GM12878 (cell line): ENCODE measurements around the gene TSPEAR. TPM values are rescaled to one million over a fixed set of nuclear protein-coding genes. Genes with fewer than 3 reads are reported as not detected.

Experiments used
- ATAC-seq: fragments of 200-7000 bp; cut with Tn5 transposase; 3 replicates; pipeline ENCODE4 v1.9.1; 2020; ENCODE audit warnings: mild to moderate bottlenecking, moderate library complexity
- BruUV-seq: library from RNA; stranded (reverse); fragments of 400-500 nt; replicated peaks from 2 replicates; lab custom pipeline; 2021; lab: Mats Ljungman, UMichigan
- CTCF ChIA-PET: fragments of 300-600 bp; sonication (Branson Sonifier 250); formaldehyde crosslinking; extraction: SDS; loops from one replicate; lab custom pipeline; 2021; ENCODE audit warnings: inconsistent platforms; lab: Yijun Ruan, JAX
- POLR2A ChIA-PET: fragments of 350-600 bp; formaldehyde crosslinking; extraction: SDS; loops from one replicate; lab custom pipeline; 2021; ENCODE audit warnings: inconsistent platforms; lab: Charles Lee
- RAD21 ChIA-PET: fragments of 300-600 bp; sonication (Branson Sonifier 250); formaldehyde crosslinking; loops from one replicate; lab custom pipeline; 2023; ENCODE audit warnings: antibody characterized with exemption; ENCODE audit not compliant: unreplicated experiment; lab: Charles Lee
- SMC1A ChIA-PET: fragments of 300-600 bp; sonication (Branson Sonifier 250); formaldehyde crosslinking; loops from one replicate; lab custom pipeline; 2023; ENCODE audit not compliant: unreplicated experiment, uncharacterized antibody; lab: Charles Lee
- DNase-seq: peaks from one replicate; pipeline ENCODE4 v3.0.0-alpha.2; 2011; ENCODE audit warnings: low read depth, low spot score
- FAIRE-seq: peaks from 3 replicates; lab custom pipeline; 2011; peaks lifted over from hg19 to GRCh38; lab: Jason Lieb, UNC
- H2AFZ ChIP-seq: 2 replicates; pipeline ENCODE4 v1.6.0; 2011; ENCODE audit warnings: low read depth, low read length, control low read depth; ENCODE audit not compliant: control insufficient read depth
- H3K27ac ChIP-seq: 2 replicates; pipeline ENCODE4 v1.5.1; 2011; ENCODE audit warnings: control low read depth; ENCODE audit not compliant: control insufficient read depth, insufficient read depth
- H3K27me3 ChIP-seq, 2 experiments: replicated peaks in 1 of 2; 2 replicates each; pipeline versions ENCODE4 v1.6.0 to v1.6.1; 2011; ENCODE audit warnings: low read length in 1 of 2; ENCODE audit not compliant: control insufficient read depth in 2 of 2, insufficient read depth in 2 of 2
- H3K36me3 ChIP-seq, 2 experiments: 2 replicates each; pipeline ENCODE4 v1.5.1; 2011; ENCODE audit warnings: low read length in 1 of 2; ENCODE audit not compliant: control insufficient read depth in 2 of 2, insufficient read depth in 2 of 2
- H3K4me1 ChIP-seq: 2 replicates; pipeline ENCODE4 v1.6.1; 2011; ENCODE audit warnings: mild to moderate bottlenecking, low read length, moderate library complexity, mixed read lengths; ENCODE audit not compliant: control insufficient read depth, insufficient read depth
- H3K4me2 ChIP-seq: 2 replicates; pipeline ENCODE4 v1.6.0; 2011; ENCODE audit warnings: control low read depth; ENCODE audit not compliant: control insufficient read depth, insufficient read depth
- H3K4me3 ChIP-seq: fragments of 200-600 bp; sonication (generic); 2 replicates; pipeline ENCODE4 v1.5.1; 2016
- H3K79me2 ChIP-seq: 2 replicates; pipeline ENCODE4 v1.6.0; 2011; ENCODE audit warnings: low read length; ENCODE audit not compliant: control insufficient read depth, insufficient read depth
- H3K9ac ChIP-seq: 2 replicates; pipeline ENCODE4 v1.8.0; 2011; ENCODE audit warnings: low read length, control low read depth, mixed read lengths; ENCODE audit not compliant: control insufficient read depth, insufficient read depth
- H3K9me3 ChIP-seq: replicated peaks from 3 replicates; pipeline ENCODE4 v1.5.1; 2011; ENCODE audit warnings: mild to moderate bottlenecking, low read length; ENCODE audit not compliant: control insufficient read depth, insufficient read depth
- H4K20me1 ChIP-seq: 2 replicates; pipeline ENCODE4 v1.6.0; 2011; ENCODE audit not compliant: control insufficient read depth, insufficient read depth
- ASH2L ChIP-seq: fragments of 300-600, 200-600 bp; sonication (generic); IDR thresholded peaks from 2 replicates; pipeline ENCODE4 v1.6.1; 2017; ENCODE audit warnings: low read depth, mild to moderate bottlenecking, borderline replicate concordance
- CHD1 ChIP-seq: IDR thresholded peaks from 2 replicates; pipeline ENCODE4 v1.6.1; 2012; ENCODE audit warnings: low read depth, low read length, improper control_type of control experiment
- CREB1 ChIP-seq: IDR thresholded peaks from 2 replicates; pipeline ENCODE4 v1.6.1; 2012; ENCODE audit warnings: low read depth, mild to moderate bottlenecking, inconsistent platforms
- CREM ChIP-seq: IDR thresholded peaks from 2 replicates; pipeline ENCODE4 v1.6.1; 2014; ENCODE audit warnings: antibody characterized with exemption, low read depth
- CTCF ChIP-seq, 3 experiments: IDR thresholded peaks in 2 of 3; conservative IDR thresholded peaks in 1 of 3; 2 replicates each; pipeline ENCODE4 v1.5.1; 2011; ENCODE audit warnings: low read depth in 3 of 3, low read length in 3 of 3, mild to moderate bottlenecking in 3 of 3, control low read depth in 2 of 3, moderate library complexity in 2 of 3, inconsistent platforms in 1 of 3, mixed read lengths in 1 of 3; ENCODE audit not compliant: control insufficient read depth in 2 of 3, insufficient read depth in 1 of 3; ENCODE audit errors: extremely low read depth in 1 of 3
- ESRRA ChIP-seq: IDR thresholded peaks from 2 replicates; pipeline ENCODE4 v1.6.1; 2012; ENCODE audit warnings: mild to moderate bottlenecking, low read length, improper control_type of control experiment
- IKZF2 ChIP-seq, 2 experiments: fragments of 450-650 bp; IDR thresholded peaks; 2 replicates each; pipeline ENCODE4 v1.6.1; 2017; ENCODE audit warnings: mild to moderate bottlenecking in 2 of 2, moderate library complexity in 2 of 2
- JUND ChIP-seq: IDR thresholded peaks from 2 replicates; pipeline ENCODE4 v1.6.1; 2012; ENCODE audit warnings: low read depth, mild to moderate bottlenecking, low read length, improper control_type of control experiment, moderate library complexity
- LARP7 ChIP-seq: fragments of 450-650 bp; IDR thresholded peaks from 2 replicates; pipeline ENCODE4 v1.6.1; 2017; ENCODE audit warnings: mild to moderate bottlenecking
- MXI1 ChIP-seq: fragments of 150-350 bp; IDR thresholded peaks from 2 replicates; pipeline ENCODE4 v1.6.1; 2011; ENCODE audit warnings: low read depth, mild to moderate bottlenecking, inconsistent platforms, low read length, improper control_type of control experiment
- NBN ChIP-seq: fragments of 450-650 bp; IDR thresholded peaks from 2 replicates; pipeline ENCODE4 v1.6.1; 2016
- POLR2AphosphoS2 ChIP-seq: IDR thresholded peaks from 2 replicates; pipeline ENCODE4 v1.6.1; 2011; ENCODE audit warnings: low read depth, mild to moderate bottlenecking, low read length, improper control_type of control experiment, moderate library complexity
- POLR2AphosphoS5 ChIP-seq: IDR thresholded peaks from 2 replicates; pipeline ENCODE4 v1.6.1; 2011; ENCODE audit warnings: mild to moderate bottlenecking, low read length, inconsistent platforms
- SIX5 ChIP-seq: IDR thresholded peaks from 2 replicates; pipeline ENCODE4 v1.6.1; 2011; ENCODE audit warnings: mild to moderate bottlenecking, low read depth, low read length, moderate library complexity; ENCODE audit not compliant: severe bottlenecking
- YBX1 ChIP-seq: fragments of 450-650 bp; IDR thresholded peaks from 2 replicates; pipeline ENCODE4 v1.6.1; 2016; ENCODE audit warnings: antibody characterized with exemption
- WGBS: methylation state at CpG from one replicate; pipeline ENCODE4 v1.1.6; 2016; ENCODE audit warnings: low lambda C conversion rate; ENCODE audit not compliant: insufficient replicate concordance, insufficient coverage; ENCODE audit errors: missing lambda C conversion rate; 5-methylcytosine and 5-hydroxymethylcytosine counted together
- in situ Hi-C: fragments of 300-500 bp; cut with MboI; formaldehyde crosslinking; loops from 9 replicates; pipeline ENCODE4 v1.14.3; 2018; ENCODE audit warnings: mixed read lengths
- intact Hi-C: fragments of 100-400 bp; cut with micrococcal nuclease; formaldehyde crosslinking; loops from one replicate; pipeline ENCODE4 v1.14.2; 2022; ENCODE audit not compliant: unreplicated experiment
- polyA plus RNA-seq, 11 experiments: library from polyadenylated mRNA; depleted of rRNA in 4 of 11; unstranded in 6 of 11; stranded (reverse) in 5 of 11; fragments of >200 nt; fragmentation: Nextera tagmentation in 4 of 11; fragmentation: Illumina TruSeq in 1 of 11; extraction: Ambion mirVana in 4 of 11; extraction: Trizol in 1 of 11; gene quantifications; 1 replicate in 1 of 11; 2 replicates in 10 of 11; pipeline versions ENCODE4 v1.2.1 to v1.2.3, GENCODE V29; 2011 to 2016; ENCODE audit warnings: inconsistent platforms in 2 of 11, missing spikeins in 2 of 11, low read depth in 1 of 11
- total RNA-seq, 4 experiments: library from RNA; depleted of rRNA in 3 of 4; stranded (reverse); fragments of >200 nt in 3 of 4; fragmentation: Illumina TruSeq in 1 of 4; extraction: Trizol in 1 of 4; gene quantifications; 2 replicates each; pipeline versions ENCODE4 v1.2.1 to v1.2.3, GENCODE V29; 2013 to 2021
- TF ChIP-seq, protein P1 (sequence below): fragments of 450-650 bp; IDR thresholded peaks from 2 replicates; pipeline ENCODE4 v1.6.1; 2017; ENCODE audit warnings: mild to moderate bottlenecking, low read depth, inconsistent platforms; ENCODE audit not compliant: poor library complexity, severe bottlenecking
- TF ChIP-seq, protein P2 (sequence below): fragments of 150-350 bp; IDR thresholded peaks from 2 replicates; pipeline ENCODE4 v1.6.1; 2016; ENCODE audit warnings: low read depth, low read length

The TSPEAR gene
- total and polyA plus RNA-seq, 10 of the 15 experiments (the other 5 are each of a cell fraction or from before 2014, with no cell fraction given), result not detected

DNA sequence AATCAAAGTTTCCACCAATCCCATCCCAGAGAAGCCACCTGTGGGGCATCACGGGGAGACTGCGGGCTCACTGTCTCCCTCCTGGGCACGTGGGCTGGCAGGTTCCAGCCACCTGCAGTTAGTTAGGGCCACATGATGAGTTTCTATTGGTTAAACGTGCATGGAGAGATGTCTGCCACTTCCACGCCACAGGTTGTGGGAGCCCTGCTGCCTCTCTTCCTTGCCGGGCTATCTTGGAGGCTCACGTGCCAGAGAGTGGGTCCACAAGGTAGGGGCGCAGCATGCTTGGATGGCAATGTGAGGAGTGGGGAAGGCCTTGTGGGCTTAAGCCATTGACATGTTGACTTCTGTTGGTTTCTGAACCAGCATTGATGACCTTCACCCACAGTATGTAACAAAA is 107.5 kb downstream of the TSPEAR start:
- RAD21 ChIA-PET, result no interaction called here
- Histone ChIP-seq H3K9ac (no peak overlapping the region), H3K79me2 (no peaks in the 10 kb centered on the region), H3K27ac (no peak overlapping the region), H3K4me3 (no peak overlapping the region), H4K20me1 (no peaks in the 10 kb centered on the region), H3K27me3 (no peaks in the 10 kb centered on the region), H2AFZ (no peak overlapping the region), H3K4me2 (no peak overlapping the region), H3K9me3 (no peaks in the 10 kb centered on the region; the same call in 2 of the 3 replicates), H3K4me1 (no peaks in the 10 kb centered on the region), H3K36me3 (no peaks in the 10 kb centered on the region)
- in situ Hi-C loops, result no loop called here
- CTCF ChIA-PET, result no interaction called here
- POLR2A ChIA-PET, result no interaction called here
- 23% methylated on average over 8 of the region's 8 CpGs for WGBS
- SMC1A ChIA-PET, result no interaction called here
- no TSS peak for BruUV-seq
- DNase-seq (no peak), FAIRE-seq (no peak), ATAC-seq (no peak)
- intact Hi-C loops, result no loop called here
- TF ChIP-seq CREB1 (no peak), JUND (no peak), CHD1 (no peak), ASH2L (no peak), ESRRA (no peak), CREM (no peak), NBN (no peak), POLR2AphosphoS5 (no peak), YBX1 (no peak), MXI1 (no peak), SIX5 (no peak), LARP7 (no peak), IKZF2 (IDR thresholded peaks at IDR 0.05) (no peak), CTCF (IDR thresholded peaks at IDR 0.05 in 2 of 3, conservative IDR thresholded peaks at IDR 0.05 in 1 of 3; ENCODE audit: control insufficient read depth in 2 of 3, extremely low read depth in 1 of 3, insufficient read depth in 1 of 3, low read depth in 3 of 3, low read length in 3 of 3) (no peak), POLR2AphosphoS2 (no peak)
- TF ChIP-seq, protein P1, sequence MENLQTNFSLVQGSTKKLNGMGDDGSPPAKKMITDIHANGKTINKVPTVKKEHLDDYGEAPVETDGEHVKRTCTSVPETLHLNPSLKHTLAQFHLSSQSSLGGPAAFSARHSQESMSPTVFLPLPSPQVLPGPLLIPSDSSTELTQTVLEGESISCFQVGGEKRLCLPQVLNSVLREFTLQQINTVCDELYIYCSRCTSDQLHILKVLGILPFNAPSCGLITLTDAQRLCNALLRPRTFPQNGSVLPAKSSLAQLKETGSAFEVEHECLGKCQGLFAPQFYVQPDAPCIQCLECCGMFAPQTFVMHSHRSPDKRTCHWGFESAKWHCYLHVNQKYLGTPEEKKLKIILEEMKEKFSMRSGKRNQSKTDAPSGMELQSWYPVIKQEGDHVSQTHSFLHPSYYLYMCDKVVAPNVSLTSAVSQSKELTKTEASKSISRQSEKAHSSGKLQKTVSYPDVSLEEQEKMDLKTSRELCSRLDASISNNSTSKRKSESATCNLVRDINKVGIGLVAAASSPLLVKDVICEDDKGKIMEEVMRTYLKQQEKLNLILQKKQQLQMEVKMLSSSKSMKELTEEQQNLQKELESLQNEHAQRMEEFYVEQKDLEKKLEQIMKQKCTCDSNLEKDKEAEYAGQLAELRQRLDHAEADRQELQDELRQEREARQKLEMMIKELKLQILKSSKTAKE, result no peak
- TF ChIP-seq, protein P2, sequence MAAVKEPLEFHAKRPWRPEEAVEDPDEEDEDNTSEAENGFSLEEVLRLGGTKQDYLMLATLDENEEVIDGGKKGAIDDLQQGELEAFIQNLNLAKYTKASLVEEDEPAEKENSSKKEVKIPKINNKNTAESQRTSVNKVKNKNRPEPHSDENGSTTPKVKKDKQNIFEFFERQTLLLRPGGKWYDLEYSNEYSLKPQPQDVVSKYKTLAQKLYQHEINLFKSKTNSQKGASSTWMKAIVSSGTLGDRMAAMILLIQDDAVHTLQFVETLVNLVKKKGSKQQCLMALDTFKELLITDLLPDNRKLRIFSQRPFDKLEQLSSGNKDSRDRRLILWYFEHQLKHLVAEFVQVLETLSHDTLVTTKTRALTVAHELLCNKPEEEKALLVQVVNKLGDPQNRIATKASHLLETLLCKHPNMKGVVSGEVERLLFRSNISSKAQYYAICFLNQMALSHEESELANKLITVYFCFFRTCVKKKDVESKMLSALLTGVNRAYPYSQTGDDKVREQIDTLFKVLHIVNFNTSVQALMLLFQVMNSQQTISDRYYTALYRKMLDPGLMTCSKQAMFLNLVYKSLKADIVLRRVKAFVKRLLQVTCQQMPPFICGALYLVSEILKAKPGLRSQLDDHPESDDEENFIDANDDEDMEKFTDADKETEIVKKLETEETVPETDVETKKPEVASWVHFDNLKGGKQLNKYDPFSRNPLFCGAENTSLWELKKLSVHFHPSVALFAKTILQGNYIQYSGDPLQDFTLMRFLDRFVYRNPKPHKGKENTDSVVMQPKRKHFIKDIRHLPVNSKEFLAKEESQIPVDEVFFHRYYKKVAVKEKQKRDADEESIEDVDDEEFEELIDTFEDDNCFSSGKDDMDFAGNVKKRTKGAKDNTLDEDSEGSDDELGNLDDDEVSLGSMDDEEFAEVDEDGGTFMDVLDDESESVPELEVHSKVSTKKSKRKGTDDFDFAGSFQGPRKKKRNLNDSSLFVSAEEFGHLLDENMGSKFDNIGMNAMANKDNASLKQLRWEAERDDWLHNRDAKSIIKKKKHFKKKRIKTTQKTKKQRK, result no peak
